ENCODE measurements around the gene GNAZ. TPM values are rescaled to one million over a fixed set of nuclear protein-coding genes. Genes with fewer than 3 reads are reported as not detected.

GNAZ gene
- polyA plus RNA-seq, 1 donor (not counting 4 experiments of a cell fraction or from before 2014, with no cell fraction given), result 0.03 TPM

GRCh38 chr22:23116506-23117263 is 46.4 kb downstream of the GNAZ start:
- Histone ChIP-seq H3K79me2 (ENCODE audit: control insufficient read depth, insufficient read depth, low read length) (no peaks in the 10 kb centered on the region), H3K9me1 (ENCODE audit: control insufficient read depth, extremely low read depth, insufficient read depth, low read length) (no peaks in the 10 kb centered on the region), H3K27ac (ENCODE audit: control insufficient read depth, insufficient read depth, low read length) (no peak overlapping the region), H3K9me3 (ENCODE audit: control insufficient read depth, low read depth, low read length) (no peaks in the 10 kb centered on the region), H3K36me3 (ENCODE audit: control insufficient read depth in 2 of 2, extremely low read depth in 1 of 2, insufficient read depth in 2 of 2, low read length in 2 of 2) (no peaks in the 10 kb centered on the region), H3K9ac (ENCODE audit: control insufficient read depth, extremely low read depth, insufficient read depth, low read length) (no peak overlapping the region), H3K4me1 (ENCODE audit: control insufficient read depth, extremely low read depth, insufficient read depth, low read length) (no peaks in the 10 kb centered on the region), H2AFZ (ENCODE audit: control insufficient read depth, low read length) (no peak overlapping the region), H3K27me3 (ENCODE audit: control insufficient read depth, extremely low read depth, insufficient read depth, low read length) (peaks cover 3% of the 10 kb centered on the region), H3K4me2 (ENCODE audit: control insufficient read depth, extremely low read depth, insufficient read depth, low read depth, low read length) (no peak overlapping the region), H3K4me3 (ENCODE audit: control insufficient read depth in 2 of 3, extremely low read depth in 1 of 3, insufficient read depth in 2 of 3, low read depth in 1 of 3, low read length in 3 of 3) (no peak overlapping the region), H4K20me1 (ENCODE audit: control insufficient read depth, extremely low read depth, insufficient read depth, low read length) (no peaks in the 10 kb centered on the region)
- DNase-seq (ENCODE audit: low read depth, low spot score) (no peak), FAIRE-seq (no peak)
- TF ChIP-seq EZH2 (IDR thresholded peaks at IDR 0.05; ENCODE audit: low read length) (no peak), CTCF (optimal IDR thresholded peaks at IDR 0.05 in 1 of 3, IDR thresholded peaks at IDR 0.05 in 1 of 3, conservative IDR thresholded peaks at IDR 0.05 in 1 of 3; ENCODE audit: extremely low read depth in 1 of 3, insufficient read depth in 2 of 3, low read length in 3 of 3) (no peak)
- dilution Hi-C loops (cut with MboI; ENCODE audit: extremely low pct_ligation_motif_present, low sequenced_read_pairs), result no loop called here

GRCh38 chr22:23117275-23117674 is 47.0 kb downstream of the GNAZ start:
- dilution Hi-C loops (cut with MboI; ENCODE audit: extremely low pct_ligation_motif_present, low sequenced_read_pairs), result no loop called here
- FAIRE-seq (no peak), DNase-seq (ENCODE audit: low read depth, low spot score) (no peak)
- H3K9me1 ChIP-seq (ENCODE audit: control insufficient read depth, extremely low read depth, insufficient read depth, low read length), result no peaks in the 10 kb centered on the region
- H4K20me1 ChIP-seq (ENCODE audit: control insufficient read depth, extremely low read depth, insufficient read depth, low read length), result no peaks in the 10 kb centered on the region
- H3K27me3 ChIP-seq (ENCODE audit: control insufficient read depth, extremely low read depth, insufficient read depth, low read length), result peaks cover 3% of the 10 kb centered on the region
- H2AFZ ChIP-seq (ENCODE audit: control insufficient read depth, low read length), result no peak overlapping the region
- H3K4me3 ChIP-seq (ENCODE audit: control insufficient read depth in 2 of 3, extremely low read depth in 1 of 3, insufficient read depth in 2 of 3, low read depth in 1 of 3, low read length in 3 of 3), result no peak overlapping the region
- no peak overlapping the region for H3K4me2 ChIP-seq (ENCODE audit: control insufficient read depth, extremely low read depth, insufficient read depth, low read depth, low read length)
- TF ChIP-seq CTCF (optimal IDR thresholded peaks at IDR 0.05 in 1 of 3, IDR thresholded peaks at IDR 0.05 in 1 of 3, conservative IDR thresholded peaks at IDR 0.05 in 1 of 3; ENCODE audit: extremely low read depth in 1 of 3, insufficient read depth in 2 of 3, low read length in 3 of 3), result no peak
- no peak for TF ChIP-seq EZH2 (IDR thresholded peaks at IDR 0.05; ENCODE audit: low read length)
- no peak overlapping the region for H3K9ac ChIP-seq (ENCODE audit: control insufficient read depth, extremely low read depth, insufficient read depth, low read length)
- no peaks in the 10 kb centered on the region for H3K79me2 ChIP-seq (ENCODE audit: control insufficient read depth, insufficient read depth, low read length)
- no peaks in the 10 kb centered on the region for H3K4me1 ChIP-seq (ENCODE audit: control insufficient read depth, extremely low read depth, insufficient read depth, low read length)
- no peaks in the 10 kb centered on the region for H3K9me3 ChIP-seq (ENCODE audit: control insufficient read depth, low read depth, low read length)
- no peaks in the 10 kb centered on the region for H3K36me3 ChIP-seq (ENCODE audit: control insufficient read depth in 2 of 2, extremely low read depth in 1 of 2, insufficient read depth in 2 of 2, low read length in 2 of 2)
- no peak overlapping the region for H3K27ac ChIP-seq (ENCODE audit: control insufficient read depth, insufficient read depth, low read length)

Measured in keratinocyte (primary cell).